A673 (cell line): ENCODE data around the gene RNF121. TPM values are rescaled to one million over a fixed set of nuclear protein-coding genes. Genes with fewer than 3 reads are reported as not detected.

Source experiments
- BruUV-seq: library from RNA; stranded (reverse); fragments of 400-500 nt; replicated peaks from 2 replicates; lab custom pipeline; 2021; lab: Mats Ljungman, UMichigan
- CTCF ChIA-PET: fragments of 300-600 bp; sonication (Branson Sonifier 250); formaldehyde crosslinking; loops from one replicate; lab custom pipeline; 2022; ENCODE audit warnings: antibody characterized with exemption; lab: Charles Lee
- POLR2A ChIA-PET: fragments of 300-600 bp; sonication (Branson Sonifier 250); formaldehyde crosslinking; loops from one replicate; lab custom pipeline; 2022; ENCODE audit warnings: antibody characterized with exemption; ENCODE audit not compliant: low non-redundant PET; lab: Charles Lee
- DNase-seq: peaks from one replicate; pipeline ENCODE4 v3.0.0-alpha.2; 2015; ENCODE audit warnings: low spot score
- H3K27ac ChIP-seq: fragments of 200-600 bp; sonication (generic); 2 replicates; pipeline ENCODE4 v1.5.1; 2016; ENCODE audit warnings: mixed run types, low read depth, mild to moderate bottlenecking, mixed read lengths, antibody characterized with exemption, low read length; ENCODE audit not compliant: poor library complexity, severe bottlenecking
- H3K27me3 ChIP-seq: fragments of 200-600 bp; sonication (generic); replicated peaks from 2 replicates; pipeline ENCODE4 v1.6.1; 2017; ENCODE audit warnings: mixed run types, low read depth, mild to moderate bottlenecking, mixed read lengths, antibody characterized with exemption, low read length; ENCODE audit not compliant: insufficient read depth, poor library complexity
- H3K36me3 ChIP-seq: fragments of 200-600 bp; sonication (generic); 2 replicates; pipeline ENCODE4 v1.6.1; 2016; ENCODE audit warnings: mixed run types, mild to moderate bottlenecking, mixed read lengths, antibody characterized with exemption, low read length; ENCODE audit not compliant: insufficient read depth, poor library complexity, severe bottlenecking
- H3K4me1 ChIP-seq: fragments of 200-600 bp; sonication (generic); 2 replicates; pipeline ENCODE4 v1.6.1; 2017; ENCODE audit warnings: mixed run types, mild to moderate bottlenecking, mixed read lengths, antibody characterized with exemption, low read length; ENCODE audit not compliant: insufficient read depth, poor library complexity, severe bottlenecking
- H3K4me3 ChIP-seq: fragments of 200-600 bp; sonication (generic); 2 replicates; pipeline ENCODE4 v1.5.1; 2016; ENCODE audit warnings: low read depth, mixed run types, mild to moderate bottlenecking, mixed read lengths, low read length; ENCODE audit not compliant: poor library complexity, severe bottlenecking
- H3K9me3 ChIP-seq: fragments of 200-600 bp; sonication (generic); 2 replicates; pipeline ENCODE4 v1.6.1; 2016; ENCODE audit warnings: mixed run types, low read depth, mild to moderate bottlenecking, mixed read lengths, antibody characterized with exemption, low read length; ENCODE audit not compliant: poor library complexity, severe bottlenecking
- CTCF ChIP-seq: fragments of 300-800, 200-600 bp; sonication (generic); conservative IDR thresholded peaks from 2 replicates; pipeline ENCODE4 v1.5.1; 2017; ENCODE audit warnings: low read depth, mild to moderate bottlenecking, antibody characterized with exemption, low read length, moderate library complexity, mixed read lengths
- EZH2 ChIP-seq: fragments of 200-600 bp; sonication (generic); IDR thresholded peaks from 2 replicates; pipeline ENCODE4 v1.6.1; 2017; ENCODE audit warnings: borderline replicate concordance, low read depth, mild to moderate bottlenecking, mixed read lengths, antibody characterized with exemption, low read length; ENCODE audit not compliant: poor library complexity, severe bottlenecking
- intact Hi-C: fragments of 100-400 bp; cut with micrococcal nuclease; formaldehyde crosslinking; loops from one replicate; pipeline ENCODE4 v1.10.0; 2022; ENCODE audit not compliant: unreplicated experiment
- total RNA-seq: library from RNA; stranded (reverse); gene quantifications from 2 replicates; pipeline ENCODE4 v1.2.3, GENCODE V29; 2021

Gene RNF121
- total RNA-seq, 1 experiment from 2014 or later: 59.1 TPM

GRCh38 chr11:71996517-71996916 lies 67.7 kb downstream of the RNF121 start:
- no peaks in the 10 kb centered on the region for H3K9me3 ChIP-seq
- intact Hi-C loops: no loop called here
- no peak for TF ChIP-seq EZH2
- no peak for TF ChIP-seq CTCF
- BruUV-seq: no TSS peak
- H3K4me1 ChIP-seq: no peaks in the 10 kb centered on the region
- no peak for DNase-seq
- POLR2A ChIA-PET: interaction anchor here (0.5 to 0.7 kb wide), 3 partner anchors 44 to 576 kb away, joined by 3 to 6 read pairs (median 3); no protein-coding TSS in a partner anchor
- peaks cover 9% of the 10 kb centered on the region for H3K36me3 ChIP-seq
- H3K27ac ChIP-seq: no peak overlapping the region
- no peaks in the 10 kb centered on the region for H3K27me3 ChIP-seq
- CTCF ChIA-PET: no interaction called here
- no peak overlapping the region for H3K4me3 ChIP-seq

- ChIA-PET POLR2A (interaction anchor here (0.5 to 0.7 kb wide), 3 partner anchors 44 to 577 kb away, joined by 3 to 6 read pairs (median 3); no protein-coding TSS in a partner anchor), CTCF (no interaction called here)
- Histone ChIP-seq H3K27ac (no peak overlapping the region), H3K9me3 (no peaks in the 10 kb centered on the region), H3K4me1 (no peaks in the 10 kb centered on the region), H3K27me3 (no peaks in the 10 kb centered on the region), H3K36me3 (peaks cover 12% of the 10 kb centered on the region), H3K4me3 (no peak overlapping the region)
- TSS peak; percentile 20 for BruUV-seq
- no peak for DNase-seq
- intact Hi-C loops: no loop called here
- TF ChIP-seq EZH2 (no peak), CTCF (no peak)
Measured at GRCh38 chr11:71996946-71997345, 68.1 kb downstream of the RNF121 start.

GRCh38 chr11:71997594-71997993 lies 68.7 kb downstream of the RNF121 start:
- no peaks in the 10 kb centered on the region for H3K4me1 ChIP-seq
- CTCF ChIA-PET: no interaction called here
- no peaks in the 10 kb centered on the region for H3K9me3 ChIP-seq
- BruUV-seq: no TSS peak
- POLR2A ChIA-PET: no interaction called here
- no peak overlapping the region for H3K27ac ChIP-seq
- H3K27me3 ChIP-seq: no peaks in the 10 kb centered on the region
- no peak for TF ChIP-seq CTCF
- no peak for TF ChIP-seq EZH2
- intact Hi-C loops: no loop called here
- DNase-seq: no peak
- H3K36me3 ChIP-seq: peaks cover 19% of the 10 kb centered on the region
- H3K4me3 ChIP-seq: no peak overlapping the region
